HCT116 (cell line): ENCODE results near the gene INPP5F. TPM values are rescaled to one million over a fixed set of nuclear protein-coding genes. Genes with fewer than 3 reads are reported as not detected.

ENCODE experiments used
- ATAC-seq: fragments of 200-7000 bp; cut with Tn5 transposase; 2 replicates; pipeline ENCODE4 v1.9.1; 2020; ENCODE audit warnings: mild to moderate bottlenecking, moderate library complexity
- BruUV-seq: library from RNA; stranded (reverse); fragments of 400-500 nt; replicated peaks from 2 replicates; lab custom pipeline; 2021; lab: Mats Ljungman, UMichigan
- CTCF ChIA-PET: fragments of 300-600 bp; sonication (Branson Sonifier 250); formaldehyde crosslinking; loops from one replicate; lab custom pipeline; 2021; ENCODE audit warnings: antibody characterized with exemption; lab: Charles Lee
- POLR2A ChIA-PET: fragments of 300-600, 350-600 bp; sonication (Branson Sonifier 250); formaldehyde crosslinking; loops from one replicate; lab custom pipeline; 2021; ENCODE audit warnings: antibody characterized with exemption; lab: Charles Lee
- RAD21 ChIA-PET, 2 experiments: fragments of 300-600 bp; sonication (Branson Sonifier 250); formaldehyde crosslinking; loops; one replicate each; lab custom pipeline; 2023; ENCODE audit warnings: low total read pairs in 2 of 2; ENCODE audit not compliant: uncharacterized antibody in 2 of 2, unreplicated experiment in 2 of 2, low non-redundant PET in 1 of 2; lab: Charles Lee
- DNase-seq: peaks from one replicate; pipeline ENCODE4 v3.0.0-alpha.2; 2010; ENCODE audit warnings: low read depth, low spot score
- H2AFZ ChIP-seq: fragments of 200-600 bp; shearing (Covaris generic), sonication (generic); 2 replicates; pipeline ENCODE4 v1.6.1; 2017; ENCODE audit warnings: low read depth, mixed run types, mixed read lengths, antibody characterized with exemption, low read length; ENCODE audit not compliant: poor library complexity, severe bottlenecking
- H3K27ac ChIP-seq: 2 replicates; pipeline ENCODE4 v1.5.1; 2012; ENCODE audit warnings: low read depth, low read length
- H3K27me3 ChIP-seq: fragments of 200-600 bp; sonication (generic); 2 replicates; pipeline ENCODE4 v1.6.1; 2016; ENCODE audit warnings: mixed run types, low read length, mixed read lengths; ENCODE audit not compliant: insufficient read depth
- H3K36me3 ChIP-seq, 2 experiments: fragments of 200-500 bp in 1 of 2; fragments of 200-600 bp in 1 of 2; sonication (Bioruptor generic) in 1 of 2; sonication (generic) in 1 of 2; 2 replicates each; pipeline versions ENCODE4 v1.5.1 to v1.6.1; 2014 to 2016; ENCODE audit warnings: low read length in 2 of 2, inconsistent platforms in 1 of 2, mixed read lengths in 1 of 2, mixed run types in 1 of 2; ENCODE audit not compliant: insufficient read depth in 2 of 2, control insufficient read depth in 1 of 2
- H3K4me1 ChIP-seq, 2 experiments: fragments of 200-600 bp in 1 of 2; sonication (generic) in 1 of 2; 2 replicates each; pipeline versions ENCODE4 v1.5.1 to v1.6.1; 2012 to 2017; ENCODE audit warnings: low read length in 2 of 2, inconsistent platforms in 1 of 2, mild to moderate bottlenecking in 1 of 2, mixed read lengths in 1 of 2, mixed run types in 1 of 2, moderate library complexity in 1 of 2; ENCODE audit not compliant: insufficient read depth in 2 of 2, control insufficient read depth in 1 of 2
- H3K4me2 ChIP-seq: fragments of 200-600 bp; sonication (generic); 2 replicates; pipeline ENCODE4 v1.6.1; 2017; ENCODE audit warnings: mixed run types, low read length, mixed read lengths
- H3K4me3 ChIP-seq, 2 experiments: fragments of 200-600 bp in 1 of 2; sonication (generic) in 1 of 2; replicated peaks in 1 of 2; 2 replicates each; pipeline ENCODE4 v1.5.1; 2011 to 2016; ENCODE audit warnings: low read length in 2 of 2, control low read depth in 1 of 2, low read depth in 1 of 2, mild to moderate bottlenecking in 1 of 2, mixed read lengths in 1 of 2, mixed run types in 1 of 2
- H3K79me2 ChIP-seq: fragments of 200-600 bp; sonication (generic); 2 replicates; pipeline ENCODE4 v1.6.1; 2017; ENCODE audit warnings: mild to moderate bottlenecking, mixed run types, low read length, moderate library complexity, mixed read lengths; ENCODE audit not compliant: insufficient read depth
- H3K9ac ChIP-seq: fragments of 200-600 bp; sonication (generic); 2 replicates; pipeline ENCODE4 v1.6.1; 2016; ENCODE audit warnings: low read length, mixed read lengths
- H3K9me2 ChIP-seq: fragments of 200-600 bp; sonication (generic), shearing (Covaris generic); 2 replicates; pipeline ENCODE4 v1.6.1; 2017; ENCODE audit warnings: mixed run types, mild to moderate bottlenecking, moderate library complexity; ENCODE audit not compliant: insufficient read depth
- H3K9me3 ChIP-seq, 2 experiments: fragments of 200-500 bp in 1 of 2; fragments of 200-600 bp in 1 of 2; sonication (Bioruptor generic) in 1 of 2; sonication (generic) in 1 of 2; 2 replicates each; pipeline ENCODE4 v1.6.1; 2014 to 2017; ENCODE audit warnings: low read length in 2 of 2, mixed read lengths in 2 of 2, inconsistent platforms in 1 of 2, low read depth in 1 of 2, mild to moderate bottlenecking in 1 of 2, mixed run types in 1 of 2, moderate library complexity in 1 of 2; ENCODE audit not compliant: control insufficient read depth in 1 of 2, insufficient read depth in 1 of 2
- H4K20me1 ChIP-seq: fragments of 200-600 bp; sonication (generic), shearing (Covaris generic); 2 replicates; pipeline ENCODE4 v1.6.1; 2017; ENCODE audit warnings: mixed run types, mild to moderate bottlenecking, moderate library complexity; ENCODE audit not compliant: insufficient read depth
- CTCF ChIP-seq, 3 experiments: fragments of 200-600 bp in 1 of 3; sonication (generic) in 1 of 3; IDR thresholded peaks in 2 of 3; conservative IDR thresholded peaks in 1 of 3; 2 replicates each; pipeline ENCODE4 v1.5.1; 2012 to 2017; ENCODE audit warnings: low read depth in 2 of 3, low read length in 2 of 3, antibody characterized with exemption in 1 of 3, borderline replicate concordance in 1 of 3, control low read depth in 1 of 3, mild to moderate bottlenecking in 1 of 3, mixed read lengths in 1 of 3, mixed run types in 1 of 3, moderate library complexity in 1 of 3; ENCODE audit not compliant: insufficient read depth in 1 of 3
- ELF1 ChIP-seq: IDR thresholded peaks from 2 replicates; pipeline ENCODE4 v1.6.1; 2012; ENCODE audit warnings: low read depth, borderline replicate concordance
- EZH2 ChIP-seq: fragments of 200-600 bp; sonication (generic); IDR thresholded peaks from 2 replicates; pipeline ENCODE4 v1.6.1; 2017; ENCODE audit warnings: antibody characterized with exemption, mixed run types
- EZH2phosphoT487 ChIP-seq: fragments of 200-600 bp; IDR thresholded peaks from 2 replicates; pipeline ENCODE4 v1.6.1; 2018; ENCODE audit warnings: antibody characterized with exemption, borderline replicate concordance
- JUND ChIP-seq: IDR thresholded peaks from 2 replicates; pipeline ENCODE4 v1.6.1; 2012
- POLR2A ChIP-seq: IDR thresholded peaks from 2 replicates; pipeline ENCODE4 v1.7.0; 2011; ENCODE audit warnings: borderline replicate concordance; ENCODE audit not compliant: insufficient read depth, insufficient read length; ENCODE audit errors: extremely low read depth
- SIN3A ChIP-seq: IDR thresholded peaks from 2 replicates; pipeline ENCODE4 v1.6.1; 2012; ENCODE audit warnings: low read depth
- TCF7L2 ChIP-seq: IDR thresholded peaks from 2 replicates; pipeline ENCODE4 v1.7.0; 2011; ENCODE audit warnings: borderline replicate concordance, inconsistent platforms; ENCODE audit not compliant: insufficient read depth, insufficient read length; ENCODE audit errors: extremely low read depth
- YY1 ChIP-seq: IDR thresholded peaks from 2 replicates; pipeline ENCODE4 v1.6.1; 2011; ENCODE audit warnings: low read length, low read depth, moderate library complexity, mild to moderate bottlenecking; ENCODE audit not compliant: insufficient replicate concordance; ENCODE audit errors: extremely low read depth
- ZFX ChIP-seq: fragments of 450-650 bp; IDR thresholded peaks from 2 replicates; pipeline ENCODE4 v1.6.1; 2017
- intact Hi-C: fragments of 100-400 bp; cut with micrococcal nuclease; formaldehyde crosslinking; loops from 2 replicates; pipeline ENCODE4 v1.10.0; 2022
- total RNA-seq: library from RNA; stranded (reverse); gene quantifications from one replicate; pipeline ENCODE4 v1.2.1, GENCODE V29; 2021; ENCODE audit not compliant: unreplicated experiment
- TF ChIP-seq, protein P1 (sequence below): IDR thresholded peaks from 2 replicates; pipeline ENCODE4 v1.6.1; 2011; ENCODE audit warnings: mild to moderate bottlenecking, low read length, moderate library complexity; ENCODE audit not compliant: insufficient replicate concordance; ENCODE audit errors: extremely low read depth
- TF ChIP-seq, protein P2 (sequence below): IDR thresholded peaks from 2 replicates; pipeline ENCODE4 v1.6.1; 2012
- TF ChIP-seq, protein P3 (sequence below): IDR thresholded peaks from 2 replicates; pipeline ENCODE4 v1.6.1; 2012

Gene INPP5F
- total RNA-seq, 1 experiment from 2014 or later = 21.6 TPM

DNA sequence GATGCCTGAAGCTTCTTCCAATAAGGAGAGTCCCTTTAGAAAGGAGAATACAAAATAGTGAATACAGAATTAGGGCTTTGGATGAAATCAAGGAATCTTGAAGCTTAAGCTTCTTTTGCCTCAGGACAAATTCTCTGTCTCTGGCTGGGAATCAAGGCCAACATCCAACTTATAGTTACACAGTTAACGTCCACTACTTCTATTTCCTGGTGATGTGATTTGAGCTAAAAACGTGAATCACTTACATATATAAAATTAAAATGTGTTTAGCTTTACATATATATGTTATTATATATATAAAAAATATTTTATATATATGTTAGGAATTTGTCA lies 11.4 kb upstream of the INPP5F start:
- no peaks in the 10 kb centered on the region for H3K4me1 ChIP-seq
- no peaks in the 10 kb centered on the region for H3K36me3 ChIP-seq
- intact Hi-C loops = no loop called here
- H3K27ac ChIP-seq = no peak overlapping the region
- H3K27me3 ChIP-seq = no peaks in the 10 kb centered on the region
- BruUV-seq = no TSS peak
- no peak overlapping the region for H2AFZ ChIP-seq
- no peak overlapping the region for H3K9ac ChIP-seq
- no peak overlapping the region for H3K4me3 ChIP-seq
- no peaks in the 10 kb centered on the region for H3K9me2 ChIP-seq
- no peaks in the 10 kb centered on the region for H3K79me2 ChIP-seq
- POLR2A ChIA-PET = interaction anchor here (1.8 kb wide), 1 partner anchor 11 kb away, joined by 6 read pairs; the partner anchor contains the start of gene INPP5F
- no peak overlapping the region for H3K4me2 ChIP-seq
- H3K9me3 ChIP-seq = no peaks in the 10 kb centered on the region
- DNase-seq (no peak), ATAC-seq (no peak)
- CTCF ChIA-PET = no interaction called here
- RAD21 ChIA-PET = no interaction called here
- H4K20me1 ChIP-seq = no peaks in the 10 kb centered on the region
- no peak for TF ChIP-seq POLR2A
- no peak for TF ChIP-seq ELF1
- no peak for TF ChIP-seq SIN3A
- TF ChIP-seq EZH2phosphoT487 = no peak
- TF ChIP-seq YY1 = no peak
- TF ChIP-seq JUND = no peak
- no peak for TF ChIP-seq TCF7L2
- no peak for TF ChIP-seq CTCF (IDR thresholded peaks at IDR 0.05 in 2 of 3, conservative IDR thresholded peaks at IDR 0.05 in 1 of 3; ENCODE audit: borderline replicate concordance in 1 of 3, insufficient read depth in 1 of 3, low read depth in 2 of 3, low read length in 2 of 3)
- TF ChIP-seq, protein P1, sequence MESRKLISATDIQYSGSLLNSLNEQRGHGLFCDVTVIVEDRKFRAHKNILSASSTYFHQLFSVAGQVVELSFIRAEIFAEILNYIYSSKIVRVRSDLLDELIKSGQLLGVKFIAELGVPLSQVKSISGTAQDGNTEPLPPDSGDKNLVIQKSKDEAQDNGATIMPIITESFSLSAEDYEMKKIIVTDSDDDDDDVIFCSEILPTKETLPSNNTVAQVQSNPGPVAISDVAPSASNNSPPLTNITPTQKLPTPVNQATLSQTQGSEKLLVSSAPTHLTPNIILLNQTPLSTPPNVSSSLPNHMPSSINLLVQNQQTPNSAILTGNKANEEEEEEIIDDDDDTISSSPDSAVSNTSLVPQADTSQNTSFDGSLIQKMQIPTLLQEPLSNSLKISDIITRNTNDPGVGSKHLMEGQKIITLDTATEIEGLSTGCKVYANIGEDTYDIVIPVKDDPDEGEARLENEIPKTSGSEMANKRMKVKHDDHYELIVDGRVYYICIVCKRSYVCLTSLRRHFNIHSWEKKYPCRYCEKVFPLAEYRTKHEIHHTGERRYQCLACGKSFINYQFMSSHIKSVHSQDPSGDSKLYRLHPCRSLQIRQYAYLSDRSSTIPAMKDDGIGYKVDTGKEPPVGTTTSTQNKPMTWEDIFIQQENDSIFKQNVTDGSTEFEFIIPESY = no peak
- TF ChIP-seq, protein P2, sequence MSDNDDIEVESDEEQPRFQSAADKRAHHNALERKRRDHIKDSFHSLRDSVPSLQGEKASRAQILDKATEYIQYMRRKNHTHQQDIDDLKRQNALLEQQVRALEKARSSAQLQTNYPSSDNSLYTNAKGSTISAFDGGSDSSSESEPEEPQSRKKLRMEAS = no peak
- TF ChIP-seq ZFX = no peak
- no peak for TF ChIP-seq EZH2
- TF ChIP-seq, protein P3, sequence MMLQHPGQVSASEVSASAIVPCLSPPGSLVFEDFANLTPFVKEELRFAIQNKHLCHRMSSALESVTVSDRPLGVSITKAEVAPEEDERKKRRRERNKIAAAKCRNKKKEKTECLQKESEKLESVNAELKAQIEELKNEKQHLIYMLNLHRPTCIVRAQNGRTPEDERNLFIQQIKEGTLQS = no peak
